ENCODE measurements around the gene ANTXR1.

ANTXR1 gene

GRCh38 chr2:69013840-69014821 is 1.2 kb downstream of the ANTXR1 start:
- TF ChIP-seq ZNF274 (IDR thresholded peaks at IDR 0.05; ENCODE audit: low read depth, low read length), result no peak
- H3K4me3 ChIP-seq (ENCODE audit: low read length), result peak overlapping the region; percentile 24

- no peak overlapping the region for H3K4me3 ChIP-seq (ENCODE audit: low read length)
- TF ChIP-seq ZNF274 (IDR thresholded peaks at IDR 0.05; ENCODE audit: low read depth, low read length), result no peak
These were observed 4.1 kb downstream of the ANTXR1 start for GRCh38 chr2:69017080-69017479.

GRCh38 chr2:69017835-69018234 is 4.9 kb downstream of the ANTXR1 start:
- H3K4me3 ChIP-seq (ENCODE audit: low read length), result no peak overlapping the region
- TF ChIP-seq ZNF274 (IDR thresholded peaks at IDR 0.05; ENCODE audit: low read depth, low read length), result no peak

GRCh38 chr2:69018678-69019095 is 5.7 kb downstream of the ANTXR1 start:
- H3K4me3 ChIP-seq (ENCODE audit: low read length), result no peak overlapping the region
- no peak for TF ChIP-seq ZNF274 (IDR thresholded peaks at IDR 0.05; ENCODE audit: low read depth, low read length)

GRCh38 chr2:69020496-69021426 is 7.8 kb downstream of the ANTXR1 start:
- TF ChIP-seq ZNF274 (IDR thresholded peaks at IDR 0.05; ENCODE audit: low read depth, low read length), result no peak

GRCh38 chr2:69021727-69022126 is 8.7 kb downstream of the ANTXR1 start:
- no peak for TF ChIP-seq ZNF274 (IDR thresholded peaks at IDR 0.05; ENCODE audit: low read depth, low read length)
- H3K4me3 ChIP-seq (ENCODE audit: low read length), result no peak overlapping the region

More at GRCh38 chr2:69020496-69021426, 7.8 kb downstream of the ANTXR1 start:
- no peak overlapping the region for H3K4me3 ChIP-seq (ENCODE audit: low read length)

- no peak overlapping the region for H3K4me3 ChIP-seq (ENCODE audit: low read length)
- no peak for TF ChIP-seq ZNF274 (IDR thresholded peaks at IDR 0.05; ENCODE audit: low read depth, low read length)
These were observed 9.6 kb downstream of the ANTXR1 start for GRCh38 chr2:69022548-69022947.

- TF ChIP-seq ZNF274 (IDR thresholded peaks at IDR 0.05; ENCODE audit: low read depth, low read length), result no peak
- no peak overlapping the region for H3K4me3 ChIP-seq (ENCODE audit: low read length)
These were observed 10.3 kb downstream of the ANTXR1 start for GRCh38 chr2:69023236-69023635.

- TF ChIP-seq ZNF274 (IDR thresholded peaks at IDR 0.05; ENCODE audit: low read depth, low read length), result no peak
- no peak overlapping the region for H3K4me3 ChIP-seq (ENCODE audit: low read length)
These were observed 13.0 kb downstream of the ANTXR1 start for GRCh38 chr2:69026026-69026425.

- no peak for TF ChIP-seq ZNF274 (IDR thresholded peaks at IDR 0.05; ENCODE audit: low read depth, low read length)
- H3K4me3 ChIP-seq (ENCODE audit: low read length), result no peak overlapping the region
These were observed 13.9 kb downstream of the ANTXR1 start for GRCh38 chr2:69026691-69027459.

- H3K4me3 ChIP-seq (ENCODE audit: low read length), result no peak overlapping the region
- no peak for TF ChIP-seq ZNF274 (IDR thresholded peaks at IDR 0.05; ENCODE audit: low read depth, low read length)
These were observed 17.9 kb downstream of the ANTXR1 start for GRCh38 chr2:69030800-69031428.

GRCh38 chr2:69031466-69031865 is 18.5 kb downstream of the ANTXR1 start:
- no peak for TF ChIP-seq ZNF274 (IDR thresholded peaks at IDR 0.05; ENCODE audit: low read depth, low read length)
- no peak overlapping the region for H3K4me3 ChIP-seq (ENCODE audit: low read length)

GRCh38 chr2:69032336-69032735 is 19.4 kb downstream of the ANTXR1 start:
- no peak overlapping the region for H3K4me3 ChIP-seq (ENCODE audit: low read length)
- no peak for TF ChIP-seq ZNF274 (IDR thresholded peaks at IDR 0.05; ENCODE audit: low read depth, low read length)
